ENCODE measurements around the gene LIME1.

The LIME1 gene

DNA sequence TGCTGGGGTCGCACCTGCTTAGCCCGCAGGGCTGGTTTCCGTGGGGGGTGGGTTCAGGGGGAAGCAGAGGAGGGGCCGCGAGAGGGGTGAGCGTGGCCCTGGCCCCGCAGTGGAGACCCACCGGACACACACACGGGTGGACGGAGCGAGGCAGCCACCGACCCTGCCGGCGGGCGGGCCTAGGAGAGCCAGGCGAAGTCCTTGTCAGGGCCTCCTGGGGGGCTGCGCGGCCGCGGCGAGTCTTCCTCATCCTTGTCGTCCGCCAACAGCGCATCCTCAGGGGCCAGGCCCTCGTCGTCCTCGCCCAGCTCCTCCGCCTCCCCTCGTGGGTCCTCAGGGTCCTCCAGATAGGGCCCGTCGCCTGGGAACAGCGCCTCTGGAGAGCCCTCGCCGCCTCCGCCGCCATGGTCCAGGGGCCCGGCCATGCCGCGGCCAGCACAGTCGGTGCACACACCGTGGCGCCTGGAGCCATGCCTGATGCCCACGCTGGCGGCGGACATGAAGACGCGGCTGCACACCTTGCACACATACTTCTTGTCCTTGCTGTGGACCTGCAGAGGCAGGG lies 10.4 kb downstream of the LIME1 start:
- no peak for TF ChIP-seq CTCF (IDR thresholded peaks at IDR 0.05; ENCODE audit: insufficient read depth, missing control alignments)
- FAIRE-seq: no peak

GRCh38 chr20:63747622-63748069 lies 11.2 kb downstream of the LIME1 start:
- TF ChIP-seq CTCF (IDR thresholded peaks at IDR 0.05; ENCODE audit: insufficient read depth, missing control alignments): no peak
- no peak for DNase-seq (ENCODE audit: insufficient read length, low spot score)
- no peak for FAIRE-seq

More for the DNA sequence above, 10.4 kb downstream of the LIME1 start:
- no peak for DNase-seq (ENCODE audit: insufficient read length, low spot score)

- no peak for TF ChIP-seq CTCF (IDR thresholded peaks at IDR 0.05; ENCODE audit: insufficient read depth, missing control alignments)
- DNase-seq (ENCODE audit: insufficient read length, low spot score): no peak
- FAIRE-seq: no peak
These were observed 11.8 kb downstream of the LIME1 start for GRCh38 chr20:63748070-63748933.

DNA sequence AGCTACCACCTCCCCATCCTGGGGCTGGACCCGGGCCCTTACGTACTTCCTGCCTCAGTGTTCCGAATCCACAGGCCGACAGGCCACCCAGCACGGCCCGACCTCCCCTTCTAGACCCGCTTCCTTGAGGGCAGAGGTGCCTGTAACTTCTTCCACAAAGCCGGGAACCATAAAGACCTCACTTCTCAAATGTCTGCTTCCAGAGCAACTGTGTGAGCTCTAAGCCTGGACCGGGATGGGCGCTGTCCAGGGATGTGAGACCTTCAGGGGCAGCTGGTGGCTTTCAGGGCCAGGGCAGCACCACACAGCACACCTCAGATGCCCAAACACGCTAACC lies 12.4 kb downstream of the LIME1 start:
- no peak for TF ChIP-seq CTCF (IDR thresholded peaks at IDR 0.05; ENCODE audit: insufficient read depth, missing control alignments)
- FAIRE-seq: no peak
- no peak for DNase-seq (ENCODE audit: insufficient read length, low spot score)

GRCh38 chr20:63749597-63750508 lies 13.4 kb downstream of the LIME1 start:
- no peak for DNase-seq (ENCODE audit: insufficient read length, low spot score)
- no peak for TF ChIP-seq CTCF (IDR thresholded peaks at IDR 0.05; ENCODE audit: insufficient read depth, missing control alignments)
- no peak for FAIRE-seq

DNA sequence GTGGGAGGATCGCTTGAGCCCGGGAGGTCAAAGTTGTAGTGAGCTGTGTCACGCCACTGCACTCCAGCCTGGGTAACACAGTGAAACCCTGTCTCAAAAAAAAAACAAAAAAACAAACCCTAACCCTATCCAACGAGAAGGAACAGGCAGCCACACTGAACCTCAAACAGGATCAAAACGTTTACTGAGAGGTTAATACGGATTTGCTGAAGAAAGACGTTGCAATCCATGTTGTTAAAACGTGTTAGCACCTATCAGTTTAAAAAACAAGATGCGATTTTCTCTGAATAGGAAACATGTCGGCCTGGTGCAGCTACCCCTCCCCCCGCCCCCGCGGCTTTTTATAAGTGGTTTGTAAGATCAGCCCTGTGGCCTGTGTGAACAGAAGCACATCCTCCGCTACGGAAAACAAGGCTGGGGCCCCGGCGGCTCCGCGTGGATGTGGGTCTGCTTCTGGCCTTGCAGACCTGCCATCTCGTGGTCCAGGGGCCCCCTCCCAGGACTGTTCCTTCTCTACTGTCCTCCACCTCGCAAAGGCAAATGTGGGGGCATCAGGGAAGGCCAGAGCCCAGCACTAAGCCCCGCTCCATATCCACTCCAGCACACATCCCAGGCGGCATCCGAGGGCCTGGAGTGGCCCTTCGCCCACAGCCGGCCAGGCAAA lies 14.5 kb downstream of the LIME1 start:
- DNase-seq (ENCODE audit: insufficient read length, low spot score): no peak
- no peak for TF ChIP-seq CTCF (IDR thresholded peaks at IDR 0.05; ENCODE audit: insufficient read depth, missing control alignments)
- no peak for FAIRE-seq
